ENCODE data around the gene WRNIP1.

The WRNIP1 gene

DNA sequence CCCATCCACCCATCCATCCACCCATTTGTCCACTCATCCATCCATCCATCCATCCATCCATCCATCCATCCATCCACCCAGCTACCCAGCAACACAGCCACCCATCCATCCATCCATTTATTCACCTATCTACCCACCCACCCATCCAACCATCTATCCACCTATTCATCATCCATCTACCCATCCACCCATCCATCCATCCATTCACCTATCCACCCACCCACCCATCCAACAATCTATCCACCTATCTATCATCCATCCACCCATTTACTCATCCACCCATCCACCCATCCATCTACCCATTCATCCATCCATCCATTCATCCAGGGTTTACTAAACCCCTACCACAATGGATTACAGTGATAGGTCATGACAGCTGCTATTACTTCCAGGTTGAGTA is 69.1 kb downstream of the WRNIP1 start:
- DNase-seq = no peak

Data from anterior cingulate cortex (tissue), 58 donors.